ENCODE data around the gene ARHGEF1.
"Not testable (repeated sequence)": the region's sequence is repeated elsewhere in the genome, so short reads cannot be mapped to it uniquely, and the experiment has no call there.

ARHGEF1 gene

DNA sequence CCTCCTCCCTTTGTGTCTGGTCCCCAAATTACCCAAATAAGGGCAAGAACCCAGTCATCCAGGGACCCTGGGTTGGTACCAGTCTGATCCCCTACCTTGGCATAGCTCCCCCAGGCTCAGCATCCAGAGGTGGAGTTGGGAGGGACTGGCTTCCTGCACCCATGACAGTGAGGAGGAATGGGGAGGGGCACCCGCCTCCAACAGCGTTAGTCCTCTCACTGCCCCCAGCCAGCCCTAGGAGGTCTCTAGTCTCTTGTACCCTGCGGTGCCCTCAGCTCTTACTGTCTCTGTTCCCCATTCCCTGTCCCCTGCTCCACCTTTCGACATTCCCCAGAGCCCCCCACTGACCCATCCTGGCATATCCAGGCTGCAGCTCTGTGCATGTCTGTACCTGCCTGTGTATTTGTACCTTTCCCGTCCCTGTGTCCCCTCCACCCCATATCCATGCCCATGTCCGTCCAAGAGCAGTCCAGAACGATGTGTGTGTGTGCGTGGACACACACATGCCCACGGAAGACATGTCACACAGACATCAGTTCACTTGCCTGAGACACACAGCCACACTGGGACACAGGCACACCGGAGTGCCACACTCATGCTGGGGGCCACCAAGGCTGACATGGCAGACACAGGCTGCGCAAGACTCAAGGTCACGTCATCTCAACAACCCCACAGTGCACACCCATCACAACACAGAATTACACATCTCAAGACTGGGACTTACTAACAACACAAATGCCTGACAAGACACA is 27.4 kb downstream of the ARHGEF1 start:
- DNase-seq (ENCODE audit: low read depth) = no peak
- TF ChIP-seq, protein P1, sequence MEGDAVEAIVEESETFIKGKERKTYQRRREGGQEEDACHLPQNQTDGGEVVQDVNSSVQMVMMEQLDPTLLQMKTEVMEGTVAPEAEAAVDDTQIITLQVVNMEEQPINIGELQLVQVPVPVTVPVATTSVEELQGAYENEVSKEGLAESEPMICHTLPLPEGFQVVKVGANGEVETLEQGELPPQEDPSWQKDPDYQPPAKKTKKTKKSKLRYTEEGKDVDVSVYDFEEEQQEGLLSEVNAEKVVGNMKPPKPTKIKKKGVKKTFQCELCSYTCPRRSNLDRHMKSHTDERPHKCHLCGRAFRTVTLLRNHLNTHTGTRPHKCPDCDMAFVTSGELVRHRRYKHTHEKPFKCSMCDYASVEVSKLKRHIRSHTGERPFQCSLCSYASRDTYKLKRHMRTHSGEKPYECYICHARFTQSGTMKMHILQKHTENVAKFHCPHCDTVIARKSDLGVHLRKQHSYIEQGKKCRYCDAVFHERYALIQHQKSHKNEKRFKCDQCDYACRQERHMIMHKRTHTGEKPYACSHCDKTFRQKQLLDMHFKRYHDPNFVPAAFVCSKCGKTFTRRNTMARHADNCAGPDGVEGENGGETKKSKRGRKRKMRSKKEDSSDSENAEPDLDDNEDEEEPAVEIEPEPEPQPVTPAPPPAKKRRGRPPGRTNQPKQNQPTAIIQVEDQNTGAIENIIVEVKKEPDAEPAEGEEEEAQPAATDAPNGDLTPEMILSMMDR (conservative IDR thresholded peaks at IDR 0.05; ENCODE audit: low read depth, low read length) = no peak
- no peak overlapping the region for H3K4me3 ChIP-seq (ENCODE audit: low read depth, low read length)

DNA sequence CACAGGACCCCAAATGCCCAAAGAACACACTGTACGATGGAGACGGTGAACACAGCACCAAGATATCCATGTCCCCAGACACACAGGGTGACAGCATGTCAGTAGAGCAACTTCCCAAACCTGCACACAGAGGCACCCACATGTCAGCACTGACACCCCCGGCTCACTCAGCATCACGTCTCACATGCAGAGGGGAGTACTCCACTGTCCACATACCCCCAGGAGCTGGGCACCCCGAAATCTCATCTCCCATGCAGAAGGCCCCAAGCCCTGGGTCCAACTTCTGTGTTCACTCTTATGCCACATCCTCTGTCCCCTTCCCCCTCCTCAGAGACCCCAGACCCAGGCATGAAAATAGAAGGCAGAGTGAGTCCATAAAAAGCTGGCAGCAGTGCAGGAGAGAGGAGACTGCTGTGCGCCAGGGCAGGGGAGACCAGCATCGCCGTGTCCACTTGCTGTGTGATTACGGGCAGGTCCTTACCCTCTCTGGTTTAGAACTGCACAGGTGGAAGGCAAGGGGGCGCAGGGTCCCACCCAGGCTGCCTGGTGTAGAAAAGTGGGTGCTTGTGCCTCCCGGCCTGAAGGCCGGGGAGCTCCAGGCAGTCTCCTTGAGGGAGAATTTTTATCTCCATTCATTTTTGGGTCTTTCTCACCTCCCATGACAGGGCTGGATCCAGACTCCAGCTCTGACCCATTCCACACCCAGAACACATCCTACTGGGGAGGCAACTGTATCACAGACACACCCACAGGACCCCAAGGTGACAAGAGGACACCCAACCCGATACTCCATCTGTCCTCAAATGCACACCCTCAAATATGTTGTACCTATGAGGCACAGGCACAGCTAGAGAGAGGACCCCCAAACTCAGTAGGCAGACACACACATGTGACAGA is 28.3 kb downstream of the ARHGEF1 start:
- no peak overlapping the region for H3K4me3 ChIP-seq (ENCODE audit: low read depth, low read length)
- TF ChIP-seq, protein P1 (conservative IDR thresholded peaks at IDR 0.05; ENCODE audit: low read depth, low read length) = no peak
- DNase-seq (ENCODE audit: low read depth) = no peak

DNA sequence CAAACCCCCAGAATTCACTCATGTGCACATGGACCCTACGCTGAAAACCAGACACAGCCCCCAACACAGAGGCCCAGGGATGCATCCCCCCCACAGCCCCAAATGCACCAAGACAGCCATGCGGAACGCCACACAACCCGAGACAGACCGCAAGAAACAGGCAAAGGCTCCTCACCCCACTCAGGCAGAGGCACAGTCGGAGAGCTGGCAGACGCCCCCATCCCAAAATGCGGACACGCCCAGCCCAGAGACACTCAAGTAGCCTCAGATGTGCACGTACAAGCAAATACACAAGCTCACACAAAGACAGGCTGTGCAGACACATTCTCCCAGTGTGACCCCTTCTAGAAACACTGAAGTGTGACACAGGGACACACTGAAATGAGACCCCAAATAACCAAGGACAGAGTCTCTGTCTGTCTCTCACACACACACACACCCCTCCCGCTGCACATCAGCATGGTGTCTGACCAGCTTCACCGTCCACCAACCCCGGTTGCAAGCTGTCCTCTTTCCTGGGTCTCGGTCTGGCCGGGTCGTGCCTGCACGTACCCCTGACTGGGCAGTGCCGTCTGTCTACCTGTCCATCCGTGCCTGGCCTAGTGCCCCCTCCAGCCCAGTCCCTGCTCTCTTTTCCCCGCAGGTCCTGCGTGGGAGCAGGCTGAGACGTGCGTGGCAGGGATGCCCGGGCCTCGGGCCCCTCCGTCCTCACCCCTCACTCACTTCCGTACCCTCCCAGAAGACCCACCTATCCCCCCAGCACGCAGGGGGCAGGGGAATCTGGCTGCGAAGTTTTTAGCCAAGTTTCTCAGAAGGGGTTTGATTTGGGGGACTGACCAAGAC is 29.1 kb downstream of the ARHGEF1 start:
- TF ChIP-seq, protein P1 (conservative IDR thresholded peaks at IDR 0.05; ENCODE audit: low read depth, low read length) = no peak
- DNase-seq (ENCODE audit: low read depth) = no peak
- H3K4me3 ChIP-seq (ENCODE audit: low read depth, low read length) = no peak overlapping the region

DNA sequence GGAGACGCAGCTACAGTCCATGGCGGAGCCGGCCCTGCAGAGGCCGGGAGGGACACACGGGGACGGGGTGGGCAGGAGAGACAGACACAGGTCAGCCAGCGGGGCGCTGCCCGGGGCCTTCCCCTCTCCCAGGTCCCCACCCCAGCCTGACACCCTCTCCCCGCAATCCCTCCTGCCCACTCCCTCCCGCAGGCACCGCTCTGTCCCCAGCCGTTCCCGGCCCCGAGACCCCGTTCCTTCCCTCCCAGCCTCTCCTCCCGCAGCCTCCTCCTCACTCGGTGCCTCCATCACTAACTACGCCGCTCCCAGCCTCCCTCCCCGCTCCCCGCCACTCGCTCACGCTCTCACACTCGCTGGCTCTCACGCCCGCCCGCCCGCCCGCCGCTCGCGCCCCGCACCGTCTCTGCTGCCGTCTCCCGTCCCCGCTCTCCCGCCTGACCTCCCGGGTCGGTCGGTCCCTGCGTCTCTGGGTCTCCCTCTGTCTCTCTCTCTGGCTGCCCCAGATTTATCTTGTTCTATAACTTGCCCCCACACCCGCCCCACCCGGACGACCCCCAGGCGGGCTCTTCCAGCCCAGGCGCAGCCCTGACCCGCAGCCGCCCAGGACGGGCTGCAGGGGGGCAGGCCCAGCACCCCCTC is 30.0 kb downstream of the ARHGEF1 start:
- DNase-seq (ENCODE audit: low read depth) = no peak
- TF ChIP-seq, protein P1 (conservative IDR thresholded peaks at IDR 0.05; ENCODE audit: low read depth, low read length) = no peak
- H3K4me3 ChIP-seq (ENCODE audit: low read depth, low read length) = no peak overlapping the region

DNA sequence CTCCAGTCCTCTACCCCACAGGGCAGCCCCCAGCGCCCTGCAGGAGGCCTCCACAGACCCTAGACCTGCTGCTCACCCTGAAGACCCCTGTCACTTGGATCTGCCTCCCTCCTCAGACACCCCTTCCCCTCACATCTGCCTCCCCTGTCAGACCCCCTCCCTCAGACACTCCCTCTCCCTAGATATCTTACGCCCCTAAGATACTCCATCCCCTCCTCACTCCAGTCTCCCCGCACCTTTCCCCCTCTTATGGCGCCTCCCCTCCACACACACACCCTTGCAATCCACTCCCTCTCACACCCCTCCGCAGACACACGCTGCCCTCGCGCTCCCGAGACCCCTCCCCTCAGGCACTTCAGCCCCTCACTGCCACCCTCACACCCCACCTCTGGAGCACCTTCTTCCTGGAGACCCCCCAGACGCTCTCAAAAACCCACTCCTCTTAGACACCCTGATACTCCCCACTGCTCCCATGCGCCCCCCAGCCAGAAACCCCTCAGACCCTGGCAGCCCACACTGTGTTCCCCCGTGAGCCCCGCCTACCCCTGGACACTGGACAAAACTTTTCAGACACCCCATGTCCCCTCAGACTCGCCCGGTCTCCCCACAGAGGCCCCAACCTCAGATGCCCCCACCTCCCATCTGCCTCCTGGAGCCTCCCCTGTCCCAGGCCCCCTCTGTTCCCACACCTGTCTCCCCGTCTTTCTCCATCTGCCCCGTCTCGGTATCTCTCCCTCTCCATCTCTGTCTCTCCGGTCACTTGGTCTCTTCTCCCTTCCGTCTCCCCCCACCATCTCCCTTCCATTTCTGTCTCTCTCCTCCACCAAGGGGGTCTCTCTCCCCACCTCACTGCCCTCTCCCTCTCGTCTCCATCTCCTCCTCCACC is 30.8 kb downstream of the ARHGEF1 start:
- TF ChIP-seq, protein P1 (conservative IDR thresholded peaks at IDR 0.05; ENCODE audit: low read depth, low read length) = no peak
- no peak for DNase-seq (ENCODE audit: low read depth)
- H3K4me3 ChIP-seq (ENCODE audit: low read depth, low read length) = no peak overlapping the region

DNA sequence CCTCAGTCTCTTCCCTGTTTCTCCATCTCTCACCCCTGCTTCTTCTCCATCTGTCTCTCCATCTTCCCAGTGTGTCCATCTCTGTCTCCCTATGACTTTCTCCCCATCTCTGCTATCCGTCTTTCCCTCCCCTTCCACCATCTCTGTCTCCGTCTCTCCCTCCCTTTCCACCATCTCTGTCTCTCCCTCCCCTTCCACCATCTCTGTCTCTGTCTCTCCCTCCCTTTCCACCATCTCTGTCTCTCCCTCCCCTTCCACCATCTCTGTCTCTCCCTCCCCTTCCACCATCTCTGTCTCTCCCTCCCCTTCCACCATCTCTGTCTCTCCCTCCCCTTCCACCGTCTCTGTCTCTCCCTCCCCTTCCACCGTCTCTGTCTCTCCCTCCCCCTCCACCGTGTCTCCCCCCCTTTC is 31.4 kb downstream of the ARHGEF1 start:
- not testable (repeated sequence) for H3K4me3 ChIP-seq (ENCODE audit: low read depth, low read length); DNase-seq (ENCODE audit: low read depth)

Data from choroid plexus epithelial cell (primary cell).